ENCODE results near the gene PTGES.

DNA sequence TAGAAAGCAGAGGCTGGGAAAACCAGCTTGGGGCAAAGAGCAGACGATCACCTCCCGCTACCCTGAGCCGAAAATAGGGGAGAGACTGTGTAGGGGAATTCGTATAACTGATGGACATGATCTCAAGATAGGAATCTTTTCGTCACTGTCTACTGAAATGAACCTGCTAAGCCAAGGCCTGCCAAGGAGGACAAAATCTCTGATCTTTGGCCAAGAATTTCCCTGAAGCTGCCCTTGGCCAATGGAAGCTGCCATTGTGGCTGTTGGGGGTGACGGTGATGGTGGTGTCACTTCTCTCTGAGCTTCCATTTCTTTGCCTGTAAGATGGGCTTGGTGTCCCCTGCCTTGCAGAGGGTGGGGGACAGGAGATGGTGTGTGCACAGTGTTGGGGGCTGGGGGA is 3.3 kb upstream of the PTGES start:
- TF ChIP-seq TAF1 (IDR thresholded peaks at IDR 0.05; ENCODE audit: low read depth) (no peak), TEAD4 (IDR thresholded peaks at IDR 0.05) (no peak), EP300 (IDR thresholded peaks at IDR 0.05; ENCODE audit: borderline replicate concordance) (no peak), REST (IDR thresholded peaks at IDR 0.05; ENCODE audit: low read depth) (no peak)

Measured in Ishikawa (cell line).